ENCODE data around the gene PPP6R3. TPM values are rescaled to one million over a fixed set of nuclear protein-coding genes. Genes with fewer than 3 reads are reported as not detected.
A peak's percentile ranks its signal among the peaks of the same experiment; 100 is the strongest.

The PPP6R3 gene
- total RNA-seq, 1 experiment from 2014 or later = 153 TPM

DNA sequence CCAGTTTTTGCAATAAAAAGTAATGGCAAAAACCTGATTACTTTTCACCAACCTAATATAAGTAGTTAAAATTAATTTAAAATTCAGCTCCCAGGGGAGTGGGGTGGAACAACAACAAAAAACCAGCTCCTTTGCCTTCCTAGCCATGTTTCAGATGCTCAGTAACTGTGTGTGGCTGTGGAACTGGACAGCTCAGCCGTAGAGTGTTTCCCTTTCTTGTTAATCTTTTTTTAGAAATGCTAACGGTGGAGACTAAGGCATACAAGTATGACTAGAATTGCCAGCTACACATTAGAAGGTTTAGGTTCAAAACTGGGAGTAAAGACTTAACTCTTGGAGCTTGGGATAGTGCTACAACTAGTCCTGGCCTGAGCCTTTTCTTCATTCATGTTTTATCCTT is 45.0 kb downstream of the PPP6R3 start:
- ChIA-PET CTCF (no interaction called here), POLR2A (ENCODE audit: low non-redundant PET) (interaction anchor here (0.5 kb wide), 1 partner anchor 12 kb away, joined by 3 read pairs; no protein-coding TSS in a partner anchor)
- no peak overlapping the region for H3K4me3 ChIP-seq (ENCODE audit: low read depth, low read length, poor library complexity, severe bottlenecking)
- no peak for DNase-seq (ENCODE audit: low spot score)
- H3K27me3 ChIP-seq (replicated peaks; ENCODE audit: insufficient read depth, low read depth, low read length, poor library complexity) = no peaks in the 10 kb centered on the region
- H3K27ac ChIP-seq (ENCODE audit: low read depth, low read length, poor library complexity, severe bottlenecking) = no peak overlapping the region
- intact Hi-C loops (cut with micrococcal nuclease; ENCODE audit: unreplicated experiment) = no loop called here
- BruUV-seq (replicated peaks) = no TSS peak
- H3K4me1 ChIP-seq (ENCODE audit: insufficient read depth, low read length, poor library complexity, severe bottlenecking) = peaks cover 15% of the 10 kb centered on the region
- H3K36me3 ChIP-seq (ENCODE audit: insufficient read depth, low read length, poor library complexity, severe bottlenecking) = no peaks in the 10 kb centered on the region
- no peaks in the 10 kb centered on the region for H3K9me3 ChIP-seq (ENCODE audit: low read depth, low read length, poor library complexity, severe bottlenecking)
- no peak for TF ChIP-seq EZH2 (IDR thresholded peaks at IDR 0.05; ENCODE audit: borderline replicate concordance, low read depth, low read length, poor library complexity, severe bottlenecking)
- TF ChIP-seq, protein P1, sequence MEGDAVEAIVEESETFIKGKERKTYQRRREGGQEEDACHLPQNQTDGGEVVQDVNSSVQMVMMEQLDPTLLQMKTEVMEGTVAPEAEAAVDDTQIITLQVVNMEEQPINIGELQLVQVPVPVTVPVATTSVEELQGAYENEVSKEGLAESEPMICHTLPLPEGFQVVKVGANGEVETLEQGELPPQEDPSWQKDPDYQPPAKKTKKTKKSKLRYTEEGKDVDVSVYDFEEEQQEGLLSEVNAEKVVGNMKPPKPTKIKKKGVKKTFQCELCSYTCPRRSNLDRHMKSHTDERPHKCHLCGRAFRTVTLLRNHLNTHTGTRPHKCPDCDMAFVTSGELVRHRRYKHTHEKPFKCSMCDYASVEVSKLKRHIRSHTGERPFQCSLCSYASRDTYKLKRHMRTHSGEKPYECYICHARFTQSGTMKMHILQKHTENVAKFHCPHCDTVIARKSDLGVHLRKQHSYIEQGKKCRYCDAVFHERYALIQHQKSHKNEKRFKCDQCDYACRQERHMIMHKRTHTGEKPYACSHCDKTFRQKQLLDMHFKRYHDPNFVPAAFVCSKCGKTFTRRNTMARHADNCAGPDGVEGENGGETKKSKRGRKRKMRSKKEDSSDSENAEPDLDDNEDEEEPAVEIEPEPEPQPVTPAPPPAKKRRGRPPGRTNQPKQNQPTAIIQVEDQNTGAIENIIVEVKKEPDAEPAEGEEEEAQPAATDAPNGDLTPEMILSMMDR (conservative IDR thresholded peaks at IDR 0.05; ENCODE audit: low read depth, low read length) = no peak

DNA sequence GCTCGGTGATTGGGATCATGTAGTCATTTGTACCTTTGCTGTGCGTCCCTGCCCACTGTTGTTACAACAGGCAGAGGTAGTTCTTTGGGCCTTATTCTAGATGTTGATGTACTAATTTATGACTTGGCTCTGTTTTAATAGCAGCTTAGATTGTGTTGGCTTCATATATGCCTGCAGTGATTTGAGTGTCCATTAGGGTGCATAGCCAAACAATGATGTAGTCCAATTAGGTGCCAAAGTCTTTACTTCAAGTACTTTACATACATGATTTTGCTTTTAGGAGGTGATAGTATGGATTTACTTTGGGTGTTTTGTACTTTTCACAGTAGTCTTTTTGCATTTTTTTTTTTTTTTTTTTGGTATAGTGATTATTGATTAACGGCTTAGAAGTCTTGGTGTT is 46.4 kb downstream of the PPP6R3 start:
- no peak for TF ChIP-seq EZH2 (IDR thresholded peaks at IDR 0.05; ENCODE audit: borderline replicate concordance, low read depth, low read length, poor library complexity, severe bottlenecking)
- TF ChIP-seq, protein P1 (conservative IDR thresholded peaks at IDR 0.05; ENCODE audit: low read depth, low read length) = peak; percentile 34
- H3K27ac ChIP-seq (ENCODE audit: low read depth, low read length, poor library complexity, severe bottlenecking) = no peak overlapping the region
- intact Hi-C loops (cut with micrococcal nuclease; ENCODE audit: unreplicated experiment) = no loop called here
- POLR2A ChIA-PET (ENCODE audit: low non-redundant PET) = no interaction called here
- H3K36me3 ChIP-seq (ENCODE audit: insufficient read depth, low read length, poor library complexity, severe bottlenecking) = no peaks in the 10 kb centered on the region
- DNase-seq (ENCODE audit: low spot score) = peak; percentile 39
- CTCF ChIA-PET = no interaction called here
- H3K4me3 ChIP-seq (ENCODE audit: low read depth, low read length, poor library complexity, severe bottlenecking) = no peak overlapping the region
- peaks cover 15% of the 10 kb centered on the region for H3K4me1 ChIP-seq (ENCODE audit: insufficient read depth, low read length, poor library complexity, severe bottlenecking)
- no TSS peak for BruUV-seq (replicated peaks)
- H3K27me3 ChIP-seq (replicated peaks; ENCODE audit: insufficient read depth, low read depth, low read length, poor library complexity) = no peaks in the 10 kb centered on the region
- H3K9me3 ChIP-seq (ENCODE audit: low read depth, low read length, poor library complexity, severe bottlenecking) = no peaks in the 10 kb centered on the region

DNA sequence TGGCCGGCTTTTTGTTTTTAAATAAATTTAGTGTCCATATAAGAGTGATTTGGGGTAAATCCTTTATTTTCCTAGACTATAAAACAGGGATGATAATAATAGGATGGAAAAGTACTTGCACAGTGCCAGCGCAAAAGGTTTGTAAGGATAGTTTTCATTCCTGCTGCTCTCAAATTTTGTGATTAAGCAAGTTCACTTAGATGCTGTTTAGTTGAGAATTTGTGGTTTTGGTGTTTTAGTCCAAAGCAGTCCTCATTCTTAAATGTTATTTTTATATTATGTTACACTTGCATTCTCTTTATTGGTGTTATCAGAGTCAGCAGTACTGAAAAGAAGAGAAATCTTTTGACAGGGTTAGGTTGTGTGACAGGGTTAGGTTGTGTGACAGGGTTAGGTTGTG is 47.9 kb downstream of the PPP6R3 start:
- CTCF ChIA-PET = no interaction called here
- intact Hi-C loops (cut with micrococcal nuclease; ENCODE audit: unreplicated experiment) = no loop called here

More for the DNA sequence above, 47.9 kb downstream of the PPP6R3 start:
- H3K27ac ChIP-seq (ENCODE audit: low read depth, low read length, poor library complexity, severe bottlenecking) = no peak overlapping the region
- TF ChIP-seq, protein P1 (conservative IDR thresholded peaks at IDR 0.05; ENCODE audit: low read depth, low read length) = no peak
- no peak for TF ChIP-seq EZH2 (IDR thresholded peaks at IDR 0.05; ENCODE audit: borderline replicate concordance, low read depth, low read length, poor library complexity, severe bottlenecking)
- peaks cover 15% of the 10 kb centered on the region for H3K4me1 ChIP-seq (ENCODE audit: insufficient read depth, low read length, poor library complexity, severe bottlenecking)
- H3K27me3 ChIP-seq (replicated peaks; ENCODE audit: insufficient read depth, low read depth, low read length, poor library complexity) = no peaks in the 10 kb centered on the region
- no peak overlapping the region for H3K4me3 ChIP-seq (ENCODE audit: low read depth, low read length, poor library complexity, severe bottlenecking)
- POLR2A ChIA-PET (ENCODE audit: low non-redundant PET) = no interaction called here
- H3K9me3 ChIP-seq (ENCODE audit: low read depth, low read length, poor library complexity, severe bottlenecking) = no peaks in the 10 kb centered on the region
- H3K36me3 ChIP-seq (ENCODE audit: insufficient read depth, low read length, poor library complexity, severe bottlenecking) = no peaks in the 10 kb centered on the region
- no TSS peak for BruUV-seq (replicated peaks)
- no peak for DNase-seq (ENCODE audit: low spot score)
